Renal cortical epithelial cell (primary cell): ENCODE data around the gene DACT3. TPM values are rescaled to one million over a fixed set of nuclear protein-coding genes. Genes with fewer than 3 reads are reported as not detected.
A peak's percentile ranks its signal among the peaks of the same experiment; 100 is the strongest.
"Not testable (repeated sequence)": the region's sequence is repeated elsewhere in the genome, so short reads cannot be mapped to it uniquely, and the experiment has no call there.

Experiments
- DNase-seq: peaks from one replicate; pipeline ENCODE4 v3.0.0-alpha.2; 2011; ENCODE audit warnings: low read depth
- total RNA-seq: library from RNA; depleted of rRNA; stranded (reverse); fragments of >200 nt; gene quantifications from 2 replicates; pipeline ENCODE4 v1.2.3, GENCODE V29; 2014

Gene DACT3
- total RNA-seq, 1 donor from 2014 or later, result not detected

- peak; percentile 48 for DNase-seq
Measured at GRCh38 chr19:46634045-46634655, 26.8 kb downstream of the DACT3 start.

DNA sequence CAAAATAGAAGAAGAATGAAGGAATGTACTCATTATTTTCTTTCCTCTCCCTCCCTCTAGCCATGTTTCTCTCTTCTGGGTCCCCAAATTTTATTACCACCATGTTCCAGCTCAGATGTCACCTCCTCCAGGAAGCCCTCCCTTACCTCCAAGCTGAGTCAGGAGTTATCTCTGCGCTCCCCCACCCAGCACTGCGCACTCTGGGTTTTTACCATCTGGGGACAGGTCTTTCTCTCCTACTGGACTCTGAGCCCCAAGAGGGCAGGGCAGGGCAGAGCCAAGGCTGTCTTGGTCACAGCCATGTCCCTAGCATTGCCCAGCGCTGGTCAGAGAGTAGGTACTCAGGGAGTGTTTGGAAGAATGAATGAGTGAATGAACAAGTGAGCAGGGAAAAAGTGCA, 27.9 kb downstream of the DACT3 start:
- DNase-seq, result no peak

DNA sequence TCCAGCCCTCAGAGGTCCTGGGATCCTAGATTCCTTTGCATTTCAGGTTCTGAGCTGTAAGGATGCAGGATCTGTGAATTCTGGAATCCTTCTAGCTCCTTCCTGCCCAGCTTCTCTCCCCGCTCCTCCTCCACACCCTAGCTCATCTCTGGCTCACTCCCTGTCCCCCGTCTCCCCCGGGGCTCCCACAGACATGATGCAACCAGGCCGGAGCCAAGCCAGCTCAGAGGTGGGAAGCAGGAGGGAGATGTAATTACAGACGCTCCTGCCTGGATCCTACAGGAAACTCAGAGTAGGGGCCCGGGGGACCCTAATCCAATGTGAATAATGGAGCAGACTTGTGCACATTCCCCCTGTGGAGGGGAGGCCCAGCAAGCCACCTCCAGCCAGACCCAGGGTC, 29.5 kb downstream of the DACT3 start:
- DNase-seq, result no peak

- DNase-seq, result no peak
Measured at GRCh38 chr19:46630586-46631205, 30.3 kb downstream of the DACT3 start.

- no peak for DNase-seq
Measured at GRCh38 chr19:46629546-46630025, 31.4 kb downstream of the DACT3 start.

GRCh38 chr19:46628970-46629369, 32.0 kb downstream of the DACT3 start:
- not testable (repeated sequence) for DNase-seq

DNA sequence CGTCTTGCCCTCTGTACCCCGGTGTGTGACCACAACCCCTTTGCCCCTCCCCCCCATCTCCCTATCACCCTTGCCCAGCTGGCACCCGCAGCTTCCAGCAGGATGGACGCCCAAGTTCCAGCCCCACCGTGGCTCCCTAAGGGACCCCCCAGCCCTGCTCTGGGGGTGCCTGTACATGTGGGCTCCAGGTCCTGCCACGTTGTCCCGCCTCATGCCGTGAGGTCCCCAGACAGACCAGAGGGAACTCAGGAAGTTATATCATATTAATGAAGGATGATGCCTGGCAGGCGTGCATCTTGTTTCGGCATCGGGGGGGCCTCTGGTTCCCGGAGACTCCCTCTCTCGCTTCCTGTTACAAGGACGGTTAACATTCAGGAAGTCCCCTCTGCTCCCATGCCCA, 34.5 kb downstream of the DACT3 start:
- no peak for DNase-seq

DNA sequence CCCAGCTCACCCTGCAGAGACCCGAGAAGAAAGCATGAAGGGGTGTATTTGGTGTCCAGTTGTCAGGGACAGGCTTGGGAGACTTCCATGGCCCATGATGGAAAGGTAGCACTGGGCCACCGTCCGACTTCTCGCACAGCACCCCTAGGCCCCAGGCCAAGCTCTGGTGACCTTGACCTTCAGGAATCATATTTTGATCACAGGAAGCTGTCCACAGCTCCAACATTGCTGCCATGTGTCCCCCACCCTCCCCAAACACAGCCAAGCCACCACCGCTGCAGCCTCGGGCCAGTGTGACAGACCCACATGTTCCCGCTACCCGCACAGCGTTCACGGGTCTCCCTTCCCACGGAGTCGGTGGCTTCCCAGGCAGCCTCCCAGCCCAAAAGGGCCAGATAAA, 35.3 kb downstream of the DACT3 start:
- no peak for DNase-seq

- no peak for DNase-seq
Measured at GRCh38 chr19:46624958-46625661, 35.9 kb downstream of the DACT3 start, which contains the start of gene PTGIR. Gene PTGIR, minus strand, starts transcription at chr19:46625089. Its CDS starts 864 bp downstream, at chr19:46624225.

DNA sequence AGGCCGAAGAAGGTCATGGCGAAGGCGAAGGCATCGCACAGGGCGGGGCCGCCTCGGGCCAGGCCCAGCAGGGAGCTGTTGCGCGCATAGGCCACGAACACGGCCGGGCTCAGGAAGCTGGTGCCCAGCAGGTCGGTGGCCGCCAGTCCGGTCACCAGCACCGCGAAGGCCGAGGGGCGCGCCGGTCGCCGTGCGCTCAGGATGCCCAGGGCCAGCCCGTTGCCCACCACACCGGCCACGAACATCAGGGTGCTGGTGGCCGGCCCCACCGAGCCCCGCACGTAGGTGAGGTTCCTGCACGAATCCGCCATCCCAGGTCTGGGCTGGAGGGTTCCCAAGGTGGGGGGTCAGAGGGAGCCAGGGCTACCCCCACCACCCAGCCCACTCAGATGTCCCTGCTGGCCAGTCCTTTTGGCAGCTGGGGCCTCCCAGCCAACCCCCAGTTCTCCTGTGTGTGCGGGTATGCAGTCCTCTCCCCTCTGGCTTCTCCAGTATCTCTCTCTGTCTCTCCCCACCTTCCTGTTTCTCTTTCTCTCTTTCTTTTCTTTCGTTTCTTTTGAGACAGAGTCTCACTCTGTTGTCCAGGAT, 37.0 kb downstream of the DACT3 start:
- no peak for DNase-seq

DNA sequence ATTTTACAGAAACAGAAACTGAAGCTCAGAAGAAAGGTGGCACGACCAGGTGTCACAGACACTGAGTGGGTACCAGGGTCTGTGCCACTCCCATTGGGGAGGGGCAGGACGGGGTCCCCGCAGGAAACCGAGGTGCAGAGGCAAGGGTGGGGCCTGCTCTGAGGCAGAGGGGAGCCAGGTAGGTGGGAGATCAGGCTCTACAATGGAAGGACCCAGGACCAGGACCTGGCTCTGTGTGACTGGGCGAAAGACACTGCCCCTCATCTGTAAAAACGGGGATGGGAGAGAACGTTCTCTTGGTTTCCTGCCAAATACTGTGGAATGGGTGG, 38.9 kb downstream of the DACT3 start:
- DNase-seq, result no peak

GRCh38 chr19:46621191-46622117, 39.5 kb downstream of the DACT3 start:
- no peak for DNase-seq

- no peak for DNase-seq
Measured at GRCh38 chr19:46620716-46621115, 40.3 kb downstream of the DACT3 start.

- DNase-seq, result no peak
Measured at GRCh38 chr19:46620267-46620666, 40.7 kb downstream of the DACT3 start.

DNA sequence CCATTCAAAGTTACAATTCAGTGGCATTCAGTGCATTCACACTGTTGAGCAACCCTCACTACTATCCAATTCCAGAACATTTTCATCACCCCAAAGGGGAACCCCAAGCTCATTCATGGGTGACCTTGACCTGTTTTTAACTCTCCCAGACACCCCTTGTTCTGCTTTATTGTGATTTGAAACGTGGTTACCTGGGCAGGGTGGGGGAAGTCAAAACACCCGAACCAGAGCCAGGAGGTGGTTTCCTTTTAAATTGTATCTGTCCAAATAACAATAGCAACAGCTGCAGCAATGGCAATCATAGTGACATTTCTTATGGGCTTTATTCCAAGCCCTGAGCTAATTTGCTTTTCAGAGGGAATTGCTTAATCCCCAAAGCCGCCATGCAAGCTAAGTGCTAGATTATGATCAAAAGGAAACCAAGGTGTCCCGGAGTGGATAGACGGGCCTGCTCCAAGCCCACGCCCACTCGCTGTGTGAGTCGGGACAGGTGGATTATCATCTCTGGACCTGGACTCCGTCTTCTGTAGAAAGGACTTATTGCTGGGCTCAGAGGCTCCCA, 42.2 kb downstream of the DACT3 start:
- no peak for DNase-seq

DNA sequence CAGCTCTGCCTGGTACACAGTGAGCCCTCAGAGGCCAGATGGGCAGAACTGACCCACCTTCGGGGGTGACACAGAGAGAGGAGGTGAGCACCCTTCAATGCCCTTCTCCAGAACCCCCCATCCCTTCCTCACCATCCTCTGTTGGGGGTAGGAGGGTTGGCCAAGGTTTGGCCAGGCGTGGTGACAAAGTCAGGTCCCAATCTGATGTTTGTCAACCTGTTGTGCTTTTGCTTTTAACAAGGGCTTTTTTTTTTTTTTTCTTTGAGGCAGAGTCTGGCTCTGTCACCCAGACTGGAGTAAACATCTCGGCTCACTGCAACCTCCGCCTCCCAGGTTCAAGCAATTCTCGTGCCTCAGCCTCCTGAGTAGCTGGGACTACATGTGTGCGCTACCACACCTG, 43.4 kb downstream of the DACT3 start:
- DNase-seq, result no peak

DNA sequence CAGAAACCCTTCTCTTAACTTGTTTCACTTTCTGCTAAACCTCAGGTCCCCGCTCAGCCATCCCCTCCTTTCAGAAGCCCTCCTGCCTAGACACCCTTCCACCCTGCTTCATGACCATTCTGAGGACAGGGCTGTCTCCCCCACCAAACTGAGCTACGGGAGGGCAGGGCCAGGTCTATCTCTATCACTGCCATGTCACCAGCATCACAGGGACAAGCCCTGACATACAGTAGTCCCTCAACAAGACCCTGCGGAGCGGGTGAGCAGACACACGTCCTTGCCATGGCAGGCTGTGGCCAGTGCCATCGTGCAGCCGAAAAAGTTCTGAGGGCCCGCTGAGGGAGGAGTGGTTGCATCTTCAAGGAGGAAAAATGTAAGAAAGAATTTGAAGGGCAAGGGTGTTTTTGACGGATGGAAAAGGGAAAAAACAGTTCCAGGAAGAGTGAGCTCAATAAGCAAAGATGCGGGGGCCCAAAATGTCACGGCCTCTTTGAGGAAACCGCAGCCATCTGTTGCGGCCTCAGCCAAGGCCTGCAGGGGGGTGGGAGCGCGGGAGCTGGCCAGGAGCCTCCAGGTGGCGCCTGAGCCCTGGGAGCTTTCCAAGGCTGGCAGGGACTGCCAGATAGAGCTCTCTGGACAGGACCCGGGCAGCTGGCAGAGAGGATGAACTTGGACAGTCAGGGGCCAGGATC, 44.2 kb downstream of the DACT3 start:
- peak; percentile 28 for DNase-seq

GRCh38 chr19:46615966-46616365, 45.0 kb downstream of the DACT3 start:
- DNase-seq, result no peak

- DNase-seq, result peak; percentile 54
Measured at GRCh38 chr19:46614114-46614722, 46.8 kb downstream of the DACT3 start.

- no peak for DNase-seq
Measured at GRCh38 chr19:46613525-46613924, 47.5 kb downstream of the DACT3 start.
